KOPT-K1 (cell line): ENCODE measurements around the gene COX4I1.
"Not testable (repeated sequence)": the region's sequence is repeated elsewhere in the genome, so short reads cannot be mapped to it uniquely, and the experiment has no call there.

Experiments
- H3K27ac ChIP-seq: fragments of 200-600 bp; sonication (generic); 2 replicates; pipeline ENCODE4 v1.5.1; 2016; ENCODE audit warnings: antibody characterized with exemption, mild to moderate bottlenecking, low read depth, low read length; ENCODE audit not compliant: poor library complexity, severe bottlenecking
- H3K36me3 ChIP-seq: fragments of 200-600 bp; sonication (generic); 2 replicates; pipeline ENCODE4 v1.5.1; 2017; ENCODE audit warnings: antibody characterized with exemption, mild to moderate bottlenecking, low read length, moderate library complexity; ENCODE audit not compliant: insufficient read depth
- H3K9me3 ChIP-seq: fragments of 200-600 bp; sonication (generic); 2 replicates; pipeline ENCODE4 v1.5.1; 2017; ENCODE audit warnings: antibody characterized with exemption, low read length, mild to moderate bottlenecking; ENCODE audit not compliant: insufficient read depth, poor library complexity, severe bottlenecking

The COX4I1 gene

GRCh38 chr16:85834741-85835140 lies 35.2 kb downstream of the COX4I1 start:
- Histone ChIP-seq H3K27ac (no peak overlapping the region), H3K9me3 (peaks cover 10% of the 10 kb centered on the region), H3K36me3 (no peaks in the 10 kb centered on the region)

GRCh38 chr16:85835227-85835751 lies 35.8 kb downstream of the COX4I1 start:
- H3K36me3 ChIP-seq = no peaks in the 10 kb centered on the region
- H3K9me3 ChIP-seq = peaks cover 10% of the 10 kb centered on the region
- H3K27ac ChIP-seq = no peak overlapping the region

GRCh38 chr16:85835956-85836705 lies 36.6 kb downstream of the COX4I1 start:
- H3K27ac ChIP-seq = no peak overlapping the region
- H3K36me3 ChIP-seq = no peaks in the 10 kb centered on the region
- peaks cover 10% of the 10 kb centered on the region for H3K9me3 ChIP-seq

- no peaks in the 10 kb centered on the region for H3K36me3 ChIP-seq
- H3K9me3 ChIP-seq = peaks cover 10% of the 10 kb centered on the region
- no peak overlapping the region for H3K27ac ChIP-seq
Observed at GRCh38 chr16:85836706-85837582, 37.4 kb downstream of the COX4I1 start.

GRCh38 chr16:85837654-85838053 lies 38.2 kb downstream of the COX4I1 start:
- H3K9me3 ChIP-seq = peaks cover 10% of the 10 kb centered on the region
- not testable (repeated sequence) for H3K27ac ChIP-seq, H3K36me3 ChIP-seq

- Histone ChIP-seq H3K9me3 (peaks cover 3% of the 10 kb centered on the region), H3K27ac (no peak overlapping the region), H3K36me3 (no peaks in the 10 kb centered on the region)
Observed at GRCh38 chr16:85838381-85838780, 38.9 kb downstream of the COX4I1 start.

- H3K9me3 ChIP-seq = no peaks in the 10 kb centered on the region
- no peak overlapping the region for H3K27ac ChIP-seq
- no peaks in the 10 kb centered on the region for H3K36me3 ChIP-seq
Observed at GRCh38 chr16:85838876-85839585, 39.5 kb downstream of the COX4I1 start.

GRCh38 chr16:85839681-85840240 lies 40.3 kb downstream of the COX4I1 start:
- no peaks in the 10 kb centered on the region for H3K36me3 ChIP-seq
- H3K27ac ChIP-seq = no peak overlapping the region
- no peaks in the 10 kb centered on the region for H3K9me3 ChIP-seq

GRCh38 chr16:85840395-85840794 lies 40.9 kb downstream of the COX4I1 start:
- no peaks in the 10 kb centered on the region for H3K9me3 ChIP-seq
- H3K27ac ChIP-seq = no peak overlapping the region
- no peaks in the 10 kb centered on the region for H3K36me3 ChIP-seq

GRCh38 chr16:85840801-85841200 lies 41.3 kb downstream of the COX4I1 start:
- Histone ChIP-seq H3K9me3 (no peaks in the 10 kb centered on the region), H3K27ac (no peak overlapping the region), H3K36me3 (no peaks in the 10 kb centered on the region)

GRCh38 chr16:85842435-85842834 lies 42.9 kb downstream of the COX4I1 start:
- Histone ChIP-seq H3K9me3 (no peaks in the 10 kb centered on the region), H3K36me3 (no peaks in the 10 kb centered on the region), H3K27ac (no peak overlapping the region)

GRCh38 chr16:85842848-85843247 lies 43.4 kb downstream of the COX4I1 start:
- H3K9me3 ChIP-seq = no peaks in the 10 kb centered on the region
- no peak overlapping the region for H3K27ac ChIP-seq
- no peaks in the 10 kb centered on the region for H3K36me3 ChIP-seq

GRCh38 chr16:85843471-85844168 lies 44.1 kb downstream of the COX4I1 start:
- H3K36me3 ChIP-seq = no peaks in the 10 kb centered on the region
- no peaks in the 10 kb centered on the region for H3K9me3 ChIP-seq
- no peak overlapping the region for H3K27ac ChIP-seq

GRCh38 chr16:85844169-85844481 lies 44.6 kb downstream of the COX4I1 start:
- Histone ChIP-seq H3K27ac (no peak overlapping the region), H3K9me3 (no peaks in the 10 kb centered on the region), H3K36me3 (no peaks in the 10 kb centered on the region)
